CD4-positive, CD25-positive, alpha-beta regulatory T cell (primary cell): Measurements from ENCODE around the gene STAB2. TPM values are rescaled to one million over a fixed set of nuclear protein-coding genes. Genes with fewer than 3 reads are reported as not detected.

Source experiments
- ATAC-seq, 2 donors: fragments of 150-1000 bp; cut with Tn5 transposase; one replicate each; pipeline ENCODE4 v1.10.0; 2021; ENCODE audit warnings: low read depth in 2 of 2, moderate number of reproducible peaks in 2 of 2, moderate library complexity in 1 of 2
- DNase-seq, 3 donors: peaks; one replicate each; pipeline versions ENCODE4 v3.0.0 to v3.0.0-alpha.2; 2012 to 2022; ENCODE audit warnings: mixed read lengths in 1 of 3
- H3K27ac ChIP-seq: one replicate; pipeline ENCODE4 v1.7.0; 2013; ENCODE audit warnings: mild to moderate bottlenecking, low read length; ENCODE audit not compliant: insufficient read depth, poor library complexity, severe bottlenecking
- H3K27me3 ChIP-seq: one replicate; pipeline ENCODE4 v1.7.0; 2013; ENCODE audit warnings: low read length; ENCODE audit not compliant: control insufficient read depth, insufficient read depth
- H3K36me3 ChIP-seq: one replicate; pipeline ENCODE4 v1.7.0; 2013; ENCODE audit warnings: mild to moderate bottlenecking, low read length, moderate library complexity; ENCODE audit not compliant: control insufficient read depth, insufficient read depth
- H3K4me1 ChIP-seq: 2 replicates; pipeline ENCODE4 v1.7.0; 2013; ENCODE audit warnings: mild to moderate bottlenecking, low read length; ENCODE audit not compliant: insufficient read depth, control insufficient read depth, poor library complexity, severe bottlenecking
- H3K4me3 ChIP-seq: one replicate; pipeline ENCODE4 v1.7.0; 2013; ENCODE audit warnings: low read depth, mild to moderate bottlenecking, low read length, moderate library complexity
- H3K9me3 ChIP-seq, 2 experiments: 1 replicate in 1 of 2; 2 replicates in 1 of 2; pipeline ENCODE4 v1.7.0; 2013; ENCODE audit warnings: low read length in 2 of 2, mild to moderate bottlenecking in 1 of 2, moderate library complexity in 1 of 2; ENCODE audit not compliant: control insufficient read depth in 2 of 2
- H3K27ac Mint-ChIP-seq, 3 donors: one replicate each; pipeline ENCODE4 v1.8.0; 2020 to 2022; ENCODE audit warnings: mild to moderate bottlenecking in 3 of 3, mixed read lengths in 3 of 3, moderate library complexity in 2 of 3
- H3K27me3 Mint-ChIP-seq: one replicate; pipeline ENCODE4 v1.8.0; 2022; ENCODE audit warnings: mild to moderate bottlenecking, mixed read lengths
- H3K36me3 Mint-ChIP-seq: one replicate; pipeline ENCODE4 v1.8.0; 2020; ENCODE audit warnings: mixed read lengths
- H3K4me1 Mint-ChIP-seq, 4 donors: one replicate each; pipeline ENCODE4 v1.8.0; 2020 to 2022; ENCODE audit warnings: mixed read lengths in 4 of 4, mild to moderate bottlenecking in 1 of 4
- H3K4me3 Mint-ChIP-seq, 4 donors: one replicate each; pipeline ENCODE4 v1.8.0; 2020 to 2022; ENCODE audit warnings: mild to moderate bottlenecking in 4 of 4, mixed read lengths in 4 of 4, moderate library complexity in 3 of 4
- H3K9me3 Mint-ChIP-seq, 7 donors: one replicate each; pipeline ENCODE4 v1.8.0; 2020 to 2022; ENCODE audit warnings: mixed read lengths in 7 of 7, mild to moderate bottlenecking in 3 of 7, moderate library complexity in 2 of 7
- polyA plus RNA-seq, 4 donors: library from polyadenylated mRNA; unstranded; fragments of 300-500 nt; fragmentation: Illumina TruSeq; gene quantifications; one replicate each; pipeline ENCODE4 v1.2.3, GENCODE V29; 2021
- total RNA-seq: library from RNA; stranded (reverse); gene quantifications from one replicate; pipeline ENCODE4 v1.2.3, GENCODE V29; 2022

Gene STAB2
- total and polyA plus RNA-seq, 5 donors from 2014 or later, result not detected

GRCh38 chr12:103756443-103756842 is 169.4 kb downstream of the STAB2 start:
- no peaks in the 10 kb centered on the region for H3K9me3 Mint-ChIP-seq
- Histone ChIP-seq H3K4me1 (no peaks in the 10 kb centered on the region), H3K4me3 (no peak overlapping the region), H3K27me3 (peaks cover 2% of the 10 kb centered on the region), H3K27ac (no peak overlapping the region), H3K36me3 (no peaks in the 10 kb centered on the region), H3K9me3 (no peaks in the 10 kb centered on the region)
- ATAC-seq (no peak), DNase-seq (no peak)
- peaks cover 0 to 3% (median 0%) of the 10 kb centered on the region in 4 donors for H3K4me1 Mint-ChIP-seq
- H3K27ac Mint-ChIP-seq, result no peak overlapping the region
- H3K36me3 Mint-ChIP-seq, result no peaks in the 10 kb centered on the region
- no peaks in the 10 kb centered on the region for H3K27me3 Mint-ChIP-seq
- H3K4me3 Mint-ChIP-seq, result no peak overlapping the region

- DNase-seq, result no peak
- Mint-ChIP-seq H3K9me3 (no peaks in the 10 kb centered on the region), H3K4me1 (peaks cover 0 to 3% (median 0%) of the 10 kb centered on the region in 4 donors), H3K36me3 (no peaks in the 10 kb centered on the region), H3K27ac (no peak overlapping the region), H3K4me3 (no peak overlapping the region), H3K27me3 (no peaks in the 10 kb centered on the region)
- no peak overlapping the region for H3K4me3 ChIP-seq
- no peak overlapping the region for H3K27ac ChIP-seq
- no peaks in the 10 kb centered on the region for H3K36me3 ChIP-seq
- no peak for ATAC-seq
- no peaks in the 10 kb centered on the region for H3K9me3 ChIP-seq
- H3K4me1 ChIP-seq, result no peaks in the 10 kb centered on the region
- no peaks in the 10 kb centered on the region for H3K27me3 ChIP-seq
Observed at GRCh38 chr12:103757248-103757647, 170.2 kb downstream of the STAB2 start.

- ATAC-seq, result no peak
- Histone ChIP-seq H3K36me3 (no peaks in the 10 kb centered on the region), H3K27me3 (no peaks in the 10 kb centered on the region), H3K9me3 (no peaks in the 10 kb centered on the region), H3K4me3 (no peak overlapping the region), H3K4me1 (no peaks in the 10 kb centered on the region), H3K27ac (no peak overlapping the region)
- H3K27ac Mint-ChIP-seq, result no peak overlapping the region
- no peak for DNase-seq
- peaks cover 0 to 3% (median 0%) of the 10 kb centered on the region in 4 donors for H3K4me1 Mint-ChIP-seq
- no peak overlapping the region for H3K4me3 Mint-ChIP-seq
- no peaks in the 10 kb centered on the region for H3K9me3 Mint-ChIP-seq
- H3K36me3 Mint-ChIP-seq, result peaks cover 9% of the 10 kb centered on the region
- no peaks in the 10 kb centered on the region for H3K27me3 Mint-ChIP-seq
Observed at GRCh38 chr12:103758310-103759089, 171.4 kb downstream of the STAB2 start.

- no peak for DNase-seq
- peaks cover 13% of the 10 kb centered on the region for H3K36me3 Mint-ChIP-seq
- H3K27ac Mint-ChIP-seq, result no peak overlapping the region
- H3K36me3 ChIP-seq, result no peaks in the 10 kb centered on the region
- ATAC-seq, result no peak
- H3K4me1 Mint-ChIP-seq, result peaks cover 0 to 3% (median 0%) of the 10 kb centered on the region in 4 donors
- H3K27ac ChIP-seq, result no peak overlapping the region
- H3K4me3 ChIP-seq, result no peak overlapping the region
- H3K9me3 Mint-ChIP-seq, result no peaks in the 10 kb centered on the region
- H3K27me3 ChIP-seq, result no peaks in the 10 kb centered on the region
- no peaks in the 10 kb centered on the region for H3K4me1 ChIP-seq
- H3K27me3 Mint-ChIP-seq, result no peaks in the 10 kb centered on the region
- H3K9me3 ChIP-seq, result no peaks in the 10 kb centered on the region
- H3K4me3 Mint-ChIP-seq, result no peak overlapping the region
Observed at GRCh38 chr12:103762473-103762872, 175.4 kb downstream of the STAB2 start.

- no peak for DNase-seq
- no peak overlapping the region for H3K27ac Mint-ChIP-seq
- H3K4me1 Mint-ChIP-seq, result no peaks in the 10 kb centered on the region
- peaks cover 13% of the 10 kb centered on the region for H3K36me3 Mint-ChIP-seq
- H3K27me3 Mint-ChIP-seq, result no peaks in the 10 kb centered on the region
- Histone ChIP-seq H3K4me1 (no peaks in the 10 kb centered on the region), H3K27me3 (no peaks in the 10 kb centered on the region), H3K9me3 (no peaks in the 10 kb centered on the region), H3K27ac (no peak overlapping the region), H3K36me3 (no peaks in the 10 kb centered on the region), H3K4me3 (no peak overlapping the region)
- no peak overlapping the region for H3K4me3 Mint-ChIP-seq
- H3K9me3 Mint-ChIP-seq, result no peaks in the 10 kb centered on the region
- no peak for ATAC-seq
Observed at GRCh38 chr12:103765322-103765721, 178.2 kb downstream of the STAB2 start.

GRCh38 chr12:103766028-103766427 is 179.0 kb downstream of the STAB2 start:
- no peak overlapping the region for H3K4me3 Mint-ChIP-seq
- Histone ChIP-seq H3K27me3 (no peaks in the 10 kb centered on the region), H3K27ac (no peak overlapping the region), H3K36me3 (no peaks in the 10 kb centered on the region), H3K4me3 (no peak overlapping the region), H3K4me1 (no peaks in the 10 kb centered on the region), H3K9me3 (no peaks in the 10 kb centered on the region)
- H3K9me3 Mint-ChIP-seq, result no peaks in the 10 kb centered on the region
- ATAC-seq (no peak), DNase-seq (no peak)
- no peaks in the 10 kb centered on the region for H3K27me3 Mint-ChIP-seq
- H3K36me3 Mint-ChIP-seq, result peaks cover 16% of the 10 kb centered on the region
- no peaks in the 10 kb centered on the region for H3K4me1 Mint-ChIP-seq
- H3K27ac Mint-ChIP-seq, result no peak overlapping the region

- Histone ChIP-seq H3K36me3 (no peaks in the 10 kb centered on the region), H3K9me3 (no peaks in the 10 kb centered on the region), H3K4me3 (no peak overlapping the region), H3K27ac (no peak overlapping the region), H3K4me1 (no peaks in the 10 kb centered on the region), H3K27me3 (no peaks in the 10 kb centered on the region)
- Mint-ChIP-seq H3K9me3 (no peaks in the 10 kb centered on the region), H3K4me1 (no peaks in the 10 kb centered on the region), H3K27ac (no peak overlapping the region), H3K4me3 (no peak overlapping the region), H3K27me3 (no peaks in the 10 kb centered on the region), H3K36me3 (peaks cover 13% of the 10 kb centered on the region)
- ATAC-seq (no peak), DNase-seq (no peak)
Observed at GRCh38 chr12:103768467-103769123, 181.5 kb downstream of the STAB2 start.
